Measurements from ENCODE around the gene CHAD. TPM values are rescaled to one million over a fixed set of nuclear protein-coding genes. Genes with fewer than 3 reads are reported as not detected.

CHAD gene
- total and polyA plus RNA-seq, 2 of the 13 experiments (the other 11 are each of a cell fraction or from before 2014, with no cell fraction given) = 1.4 TPM; not detected in 1

- TF ChIP-seq U2AF1 (optimal IDR thresholded peaks at IDR 0.05; ENCODE audit: low read depth, low read length) = no peak
- TF ChIP-seq NR2C2 (CRISPR knock-in tag; IDR thresholded peaks at IDR 0.05; ENCODE audit: borderline replicate concordance) = no peak
- TF ChIP-seq ZNF687 (CRISPR knock-in tag; IDR thresholded peaks at IDR 0.05) = no peak; the same call in 1 of the 2 replicates
- TF ChIP-seq SPEN (CRISPR knock-in tag; IDR thresholded peaks at IDR 0.05; ENCODE audit: low read depth) = peak; percentile 26; the same call in 1 of the 2 replicates
- TF ChIP-seq, protein P1, sequence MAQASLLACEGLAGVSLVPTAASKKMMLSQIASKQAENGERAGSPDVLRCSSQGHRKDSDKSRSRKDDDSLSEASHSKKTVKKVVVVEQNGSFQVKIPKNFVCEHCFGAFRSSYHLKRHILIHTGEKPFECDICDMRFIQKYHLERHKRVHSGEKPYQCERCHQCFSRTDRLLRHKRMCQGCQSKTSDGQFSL (CRISPR knock-in tag; IDR thresholded peaks at IDR 0.05) = 0 out of 2 replicates have a peak, but pooled peaks have one; percentile 19
- TF ChIP-seq ZSCAN12 (CRISPR knock-in tag; IDR thresholded peaks at IDR 0.05) = no peak
- no peak for TF ChIP-seq ZNF691 (CRISPR knock-in tag; IDR thresholded peaks at IDR 0.05; ENCODE audit: borderline replicate concordance, low read depth)
- TF ChIP-seq ZNF530 (CRISPR knock-in tag; IDR thresholded peaks at IDR 0.05; ENCODE audit: low read depth) = no peak
- TF ChIP-seq SKI (IDR thresholded peaks at IDR 0.05; ENCODE audit: partially characterized antibody) = peak; percentile 81
- TF ChIP-seq ZNF367 (CRISPR knock-in tag; IDR thresholded peaks at IDR 0.05; ENCODE audit: borderline replicate concordance) = no peak
- no peak for TF ChIP-seq ARID2 (CRISPR knock-in tag; IDR thresholded peaks at IDR 0.05; ENCODE audit: borderline replicate concordance)
- no peak for TF ChIP-seq ZNF567 (CRISPR knock-in tag; IDR thresholded peaks at IDR 0.05; ENCODE audit: borderline replicate concordance)
- TF ChIP-seq, protein P2, sequence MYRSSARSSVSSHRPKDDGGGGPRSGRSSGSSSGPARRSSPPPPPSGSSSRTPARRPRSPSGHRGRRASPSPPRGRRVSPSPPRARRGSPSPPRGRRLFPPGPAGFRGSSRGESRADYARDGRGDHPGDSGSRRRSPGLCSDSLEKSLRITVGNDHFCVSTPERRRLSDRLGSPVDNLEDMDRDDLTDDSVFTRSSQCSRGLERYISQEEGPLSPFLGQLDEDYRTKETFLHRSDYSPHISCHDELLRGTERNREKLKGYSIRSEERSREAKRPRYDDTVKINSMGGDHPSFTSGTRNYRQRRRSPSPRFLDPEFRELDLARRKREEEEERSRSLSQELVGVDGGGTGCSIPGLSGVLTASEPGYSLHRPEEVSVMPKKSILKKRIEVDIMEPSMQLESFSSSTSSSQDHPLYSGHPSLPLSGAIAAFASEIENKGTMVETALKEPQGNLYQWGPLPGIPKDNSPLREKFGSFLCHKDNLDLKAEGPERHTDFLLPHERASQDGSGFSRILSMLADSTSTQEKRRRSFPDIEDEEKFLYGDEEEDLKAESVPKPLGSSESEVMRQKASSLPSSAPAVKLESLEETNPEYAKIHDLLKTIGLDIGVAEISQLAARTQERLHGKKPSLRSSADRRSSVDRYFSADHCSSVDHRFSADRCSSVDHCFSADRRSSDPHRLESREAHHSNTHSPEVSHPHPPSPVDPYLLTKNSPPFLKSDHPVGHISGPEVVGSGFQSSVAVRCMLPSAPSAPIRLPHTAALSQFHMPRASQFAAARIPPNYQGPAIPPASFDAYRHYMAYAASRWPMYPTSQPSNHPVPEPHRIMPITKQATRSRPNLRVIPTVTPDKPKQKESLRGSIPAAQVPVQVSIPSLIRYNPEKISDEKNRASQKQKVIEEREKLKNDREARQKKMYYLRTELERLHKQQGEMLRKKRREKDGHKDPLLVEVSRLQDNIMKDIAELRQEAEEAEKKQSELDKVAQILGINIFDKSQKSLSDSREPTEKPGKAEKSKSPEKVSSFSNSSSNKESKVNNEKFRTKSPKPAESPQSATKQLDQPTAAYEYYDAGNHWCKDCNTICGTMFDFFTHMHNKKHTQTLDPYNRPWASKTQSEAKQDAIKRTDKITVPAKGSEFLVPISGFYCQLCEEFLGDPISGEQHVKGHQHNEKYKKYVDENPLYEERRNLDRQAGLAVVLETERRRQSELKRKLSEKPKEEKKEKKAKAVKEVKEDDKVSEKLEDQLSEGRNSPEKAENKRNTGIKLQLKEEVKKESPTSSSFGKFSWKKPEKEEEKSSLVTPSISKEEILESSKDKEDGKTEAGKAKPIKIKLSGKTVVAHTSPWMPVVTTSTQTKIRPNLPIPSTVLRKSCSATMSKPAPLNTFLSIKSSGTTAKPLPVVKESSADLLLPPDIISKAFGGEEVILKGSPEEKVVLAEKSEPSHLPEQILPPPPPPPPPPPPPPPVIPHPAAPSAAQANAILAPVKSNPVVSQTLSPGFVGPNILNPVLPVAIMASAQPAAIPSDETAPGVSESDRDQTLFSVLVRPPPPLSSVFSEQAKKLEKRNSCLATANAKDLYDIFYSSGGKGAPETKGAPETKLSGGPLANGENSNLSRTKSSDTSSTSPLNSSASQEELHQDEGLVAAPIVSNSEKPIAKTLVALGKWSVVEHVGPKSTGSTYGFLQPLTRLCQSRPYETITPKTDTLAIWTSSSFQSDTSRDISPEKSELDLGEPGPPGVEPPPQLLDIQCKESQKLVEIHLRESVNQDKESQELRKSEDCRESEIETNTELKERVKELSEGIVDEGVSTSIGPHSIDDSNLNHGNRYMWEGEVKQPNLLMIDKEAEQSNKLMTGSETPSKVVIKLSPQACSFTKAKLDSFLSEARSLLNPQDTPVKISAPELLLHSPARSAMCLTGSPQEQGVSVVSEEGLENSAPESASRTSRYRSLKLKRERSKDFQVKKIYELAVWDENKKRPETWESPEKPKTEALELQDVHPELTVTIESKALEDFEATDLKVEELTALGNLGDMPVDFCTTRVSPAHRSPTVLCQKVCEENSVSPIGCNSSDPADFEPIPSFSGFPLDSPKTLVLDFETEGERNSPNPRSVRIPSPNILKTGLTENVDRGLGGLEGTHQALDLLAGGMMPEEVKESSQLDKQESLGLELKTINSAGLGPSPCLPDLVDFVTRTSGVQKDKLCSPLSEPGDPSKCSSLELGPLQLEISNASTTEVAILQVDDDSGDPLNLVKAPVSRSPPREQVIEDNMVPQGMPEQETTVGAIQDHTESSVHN (CRISPR knock-in tag; IDR thresholded peaks at IDR 0.05) = no peak
- TF ChIP-seq TRIM24 (CRISPR knock-in tag; IDR thresholded peaks at IDR 0.05) = no peak
- peak; percentile 98 for TF ChIP-seq RAD21 (CRISPR knock-in tag; IDR thresholded peaks at IDR 0.05)
- TF ChIP-seq ZNF496 (CRISPR knock-in tag; IDR thresholded peaks at IDR 0.05; ENCODE audit: insufficient replicate concordance) = no peak
Observed at GRCh38 chr17:50482516-50482915, 13.8 kb upstream of the CHAD start (continued).
